Measurements from ENCODE around the gene MRPS31.
A peak's percentile ranks its signal among the peaks of the same experiment; 100 is the strongest.

MRPS31 gene

GRCh38 chr13:40780822-40781401 is 9.9 kb upstream of the MRPS31 start:
- Mint-ChIP-seq H3K36me3 (ENCODE audit: low read depth) (peaks cover 1% of the 10 kb centered on the region), H3K27me3 (ENCODE audit: low read depth) (no peaks in the 10 kb centered on the region), H3K9me3 (no peaks in the 10 kb centered on the region), H3K4me1 (ENCODE audit: low read depth) (peaks cover 20% of the 10 kb centered on the region), H3K4me3 (no peak overlapping the region), H3K27ac (no peak overlapping the region)

DNA sequence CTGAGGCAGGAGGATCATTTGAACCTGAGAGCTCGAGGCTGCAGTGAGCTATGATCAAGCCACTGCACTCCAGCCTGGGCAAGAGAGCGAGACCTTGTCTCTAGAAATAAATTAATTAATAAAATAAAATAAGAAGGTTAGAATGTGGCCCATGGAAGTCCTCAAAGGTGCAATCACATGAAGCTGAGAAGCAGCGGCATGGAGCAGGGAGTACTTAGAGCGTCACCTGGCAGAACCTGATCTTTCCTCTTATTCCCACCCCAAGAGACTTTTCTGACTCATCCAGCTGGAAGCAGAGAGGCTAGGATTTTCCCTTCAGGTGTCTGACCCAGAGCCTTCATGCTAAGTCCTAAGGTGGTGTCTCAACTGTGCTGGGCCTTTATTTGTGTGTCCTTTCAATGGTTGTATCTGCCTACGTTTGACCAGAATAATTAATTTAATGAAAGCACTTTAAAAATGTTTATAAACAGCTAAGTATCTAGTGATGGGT is 8.9 kb upstream of the MRPS31 start:
- no peak overlapping the region for H3K27ac Mint-ChIP-seq
- H3K4me3 Mint-ChIP-seq: no peak overlapping the region
- H3K27me3 Mint-ChIP-seq (ENCODE audit: low read depth): no peaks in the 10 kb centered on the region
- H3K4me1 Mint-ChIP-seq (ENCODE audit: low read depth): peaks cover 26% of the 10 kb centered on the region
- H3K36me3 Mint-ChIP-seq (ENCODE audit: low read depth): peaks cover 1% of the 10 kb centered on the region
- H3K9me3 Mint-ChIP-seq: no peaks in the 10 kb centered on the region

DNA sequence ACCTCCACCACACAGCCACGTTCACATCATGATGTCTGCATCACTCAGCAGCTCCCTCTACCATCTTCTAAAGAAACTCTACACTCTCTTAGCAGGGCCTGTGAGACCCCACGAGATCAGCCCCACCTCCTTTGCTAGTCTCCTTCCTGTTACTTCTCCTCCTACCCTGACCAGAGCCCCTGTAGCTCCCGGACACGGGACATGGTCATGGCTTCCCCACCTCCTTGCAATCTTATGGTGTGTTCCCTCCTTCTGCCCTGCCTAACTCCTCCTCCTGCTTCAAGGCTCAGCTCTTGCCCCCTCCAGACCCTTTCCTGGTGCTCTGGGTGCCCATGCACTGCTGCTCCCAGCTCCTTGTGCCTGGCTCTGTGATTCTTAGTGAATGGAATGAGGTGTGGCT is 8.1 kb upstream of the MRPS31 start:
- Mint-ChIP-seq H3K4me1 (ENCODE audit: low read depth) (peaks cover 26% of the 10 kb centered on the region), H3K4me3 (no peak overlapping the region), H3K27ac (peak overlapping the region; percentile 53), H3K27me3 (ENCODE audit: low read depth) (no peaks in the 10 kb centered on the region), H3K36me3 (ENCODE audit: low read depth) (peaks cover 1% of the 10 kb centered on the region), H3K9me3 (no peaks in the 10 kb centered on the region)

DNA sequence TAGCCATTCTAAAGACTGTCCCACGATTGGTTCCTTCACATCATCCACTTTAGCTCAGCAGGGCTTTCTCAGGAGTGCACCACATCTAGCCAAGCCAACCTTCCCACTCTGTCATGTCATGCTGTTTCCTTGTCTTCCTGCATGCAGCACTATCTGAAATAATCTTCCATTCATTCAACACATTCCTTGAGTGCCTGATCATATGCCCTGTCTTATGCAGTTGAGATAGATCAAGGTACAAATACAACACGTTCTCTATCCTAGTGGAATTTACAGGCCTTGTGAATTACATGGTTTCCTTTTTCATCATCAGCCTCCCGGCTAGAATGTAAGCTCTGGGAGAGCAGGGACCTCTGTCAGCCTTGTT is 6.8 kb upstream of the MRPS31 start:
- H3K9me3 Mint-ChIP-seq: no peaks in the 10 kb centered on the region
- H3K4me3 Mint-ChIP-seq: no peak overlapping the region
- H3K27me3 Mint-ChIP-seq (ENCODE audit: low read depth): no peaks in the 10 kb centered on the region
- H3K27ac Mint-ChIP-seq: peak overlapping the region; percentile 99
- H3K36me3 Mint-ChIP-seq (ENCODE audit: low read depth): no peaks in the 10 kb centered on the region
- peaks cover 26% of the 10 kb centered on the region for H3K4me1 Mint-ChIP-seq (ENCODE audit: low read depth)

GRCh38 chr13:40777166-40777808 is 6.3 kb upstream of the MRPS31 start:
- Mint-ChIP-seq H3K27me3 (ENCODE audit: low read depth) (no peaks in the 10 kb centered on the region), H3K4me3 (peak overlapping the region; percentile 83), H3K36me3 (ENCODE audit: low read depth) (no peaks in the 10 kb centered on the region), H3K4me1 (ENCODE audit: low read depth) (peaks cover 25% of the 10 kb centered on the region), H3K27ac (peak overlapping the region; percentile 99), H3K9me3 (no peaks in the 10 kb centered on the region)

DNA sequence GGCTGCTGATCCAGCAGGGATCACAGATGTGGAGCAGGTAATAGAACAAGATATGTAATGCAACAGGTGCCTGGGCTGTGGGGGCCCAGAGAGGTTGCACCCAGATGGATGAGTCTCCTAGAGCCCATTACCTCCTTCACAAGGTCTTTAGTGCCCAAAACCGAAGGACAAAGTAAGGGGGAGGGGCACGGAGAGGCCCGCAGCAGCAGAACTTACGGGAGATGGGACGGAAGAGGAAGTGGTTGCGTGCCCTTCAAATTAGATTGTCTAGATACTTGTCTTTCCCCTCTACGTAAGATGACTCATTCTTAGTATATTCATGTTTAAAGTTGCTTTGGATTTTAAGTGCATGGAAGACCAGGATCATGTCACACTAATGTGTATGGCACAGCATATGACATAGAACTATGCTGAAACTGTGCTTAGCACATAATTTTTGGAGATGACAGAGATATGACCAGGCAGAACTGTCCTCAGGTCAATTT is 5.7 kb upstream of the MRPS31 start:
- Mint-ChIP-seq H3K4me3 (peak overlapping the region; percentile 83), H3K27ac (peak overlapping the region; percentile 99), H3K27me3 (ENCODE audit: low read depth) (no peaks in the 10 kb centered on the region), H3K4me1 (ENCODE audit: low read depth) (peaks cover 25% of the 10 kb centered on the region), H3K36me3 (ENCODE audit: low read depth) (no peaks in the 10 kb centered on the region), H3K9me3 (no peaks in the 10 kb centered on the region)

GRCh38 chr13:40776232-40776631 is 5.2 kb upstream of the MRPS31 start:
- Mint-ChIP-seq H3K36me3 (ENCODE audit: low read depth) (no peaks in the 10 kb centered on the region), H3K4me3 (peak overlapping the region; percentile 83), H3K4me1 (ENCODE audit: low read depth) (peaks cover 27% of the 10 kb centered on the region), H3K27ac (peak overlapping the region; percentile 99), H3K9me3 (no peaks in the 10 kb centered on the region), H3K27me3 (ENCODE audit: low read depth) (no peaks in the 10 kb centered on the region)

GRCh38 chr13:40774672-40775071 is 3.7 kb upstream of the MRPS31 start:
- Mint-ChIP-seq H3K36me3 (ENCODE audit: low read depth) (peaks cover 1% of the 10 kb centered on the region), H3K9me3 (no peaks in the 10 kb centered on the region), H3K27ac (no peak overlapping the region), H3K4me1 (ENCODE audit: low read depth) (peaks cover 35% of the 10 kb centered on the region), H3K4me3 (no peak overlapping the region), H3K27me3 (ENCODE audit: low read depth) (no peaks in the 10 kb centered on the region)

GRCh38 chr13:40772765-40773473 is 1.9 kb upstream of the MRPS31 start:
- Mint-ChIP-seq H3K27me3 (ENCODE audit: low read depth) (no peaks in the 10 kb centered on the region), H3K4me1 (ENCODE audit: low read depth) (peaks cover 41% of the 10 kb centered on the region), H3K36me3 (ENCODE audit: low read depth) (peaks cover 1% of the 10 kb centered on the region), H3K27ac (no peak overlapping the region), H3K9me3 (no peaks in the 10 kb centered on the region), H3K4me3 (peak overlapping the region; percentile 28)

DNA sequence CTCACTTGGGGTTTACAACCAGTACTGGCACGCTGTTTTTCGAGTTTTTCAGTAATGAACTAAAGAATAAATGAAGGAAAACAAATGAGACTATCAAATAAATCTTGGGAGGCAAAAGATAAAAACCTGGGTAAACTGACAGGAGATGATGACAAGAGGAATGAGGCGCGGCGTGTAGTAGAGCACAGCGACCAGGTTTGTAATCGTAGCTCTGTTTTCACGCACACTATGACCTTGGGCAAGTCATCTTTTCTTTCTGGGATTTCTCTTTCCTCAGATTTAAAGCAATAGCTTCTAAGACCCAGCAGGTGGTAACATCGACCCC is 419 bp downstream of the MRPS31 start:
- peaks cover 1% of the 10 kb centered on the region for H3K36me3 Mint-ChIP-seq (ENCODE audit: low read depth)
- peak overlapping the region; percentile 97 for H3K4me3 Mint-ChIP-seq
- H3K27ac Mint-ChIP-seq: peak overlapping the region; percentile 97
- H3K27me3 Mint-ChIP-seq (ENCODE audit: low read depth): no peaks in the 10 kb centered on the region
- peaks cover 26% of the 10 kb centered on the region for H3K4me1 Mint-ChIP-seq (ENCODE audit: low read depth)
- no peaks in the 10 kb centered on the region for H3K9me3 Mint-ChIP-seq

- peak overlapping the region; percentile 97 for H3K4me3 Mint-ChIP-seq
- H3K27ac Mint-ChIP-seq: peak overlapping the region; percentile 97
- no peaks in the 10 kb centered on the region for H3K27me3 Mint-ChIP-seq (ENCODE audit: low read depth)
- peaks cover 1% of the 10 kb centered on the region for H3K36me3 Mint-ChIP-seq (ENCODE audit: low read depth)
- peaks cover 26% of the 10 kb centered on the region for H3K4me1 Mint-ChIP-seq (ENCODE audit: low read depth)
- no peaks in the 10 kb centered on the region for H3K9me3 Mint-ChIP-seq
Observed at GRCh38 chr13:40769970-40770369, 1.0 kb downstream of the MRPS31 start.

DNA sequence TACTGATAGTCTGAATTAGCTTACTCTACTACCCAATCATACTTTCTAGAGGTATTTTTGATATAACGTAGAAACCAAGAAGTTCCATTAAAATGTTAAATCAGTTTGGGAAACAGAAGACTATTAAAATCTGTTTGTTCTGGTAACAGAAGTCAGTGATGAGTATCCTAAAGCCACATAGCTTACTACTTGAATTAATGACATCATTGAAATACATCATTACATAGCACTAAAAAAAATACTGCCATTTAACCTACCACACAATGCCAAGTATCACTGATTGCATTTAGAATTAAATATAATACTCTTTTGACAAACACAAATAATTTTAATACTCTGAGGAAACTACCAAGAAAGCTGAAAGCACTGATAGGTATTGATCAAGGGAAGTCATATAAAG is 5.4 kb downstream of the MRPS31 start:
- Mint-ChIP-seq H3K27me3 (ENCODE audit: low read depth) (no peaks in the 10 kb centered on the region), H3K9me3 (no peaks in the 10 kb centered on the region), H3K36me3 (ENCODE audit: low read depth) (peaks cover 12% of the 10 kb centered on the region), H3K4me1 (ENCODE audit: low read depth) (peaks cover 40% of the 10 kb centered on the region), H3K4me3 (no peak overlapping the region), H3K27ac (no peak overlapping the region)

DNA sequence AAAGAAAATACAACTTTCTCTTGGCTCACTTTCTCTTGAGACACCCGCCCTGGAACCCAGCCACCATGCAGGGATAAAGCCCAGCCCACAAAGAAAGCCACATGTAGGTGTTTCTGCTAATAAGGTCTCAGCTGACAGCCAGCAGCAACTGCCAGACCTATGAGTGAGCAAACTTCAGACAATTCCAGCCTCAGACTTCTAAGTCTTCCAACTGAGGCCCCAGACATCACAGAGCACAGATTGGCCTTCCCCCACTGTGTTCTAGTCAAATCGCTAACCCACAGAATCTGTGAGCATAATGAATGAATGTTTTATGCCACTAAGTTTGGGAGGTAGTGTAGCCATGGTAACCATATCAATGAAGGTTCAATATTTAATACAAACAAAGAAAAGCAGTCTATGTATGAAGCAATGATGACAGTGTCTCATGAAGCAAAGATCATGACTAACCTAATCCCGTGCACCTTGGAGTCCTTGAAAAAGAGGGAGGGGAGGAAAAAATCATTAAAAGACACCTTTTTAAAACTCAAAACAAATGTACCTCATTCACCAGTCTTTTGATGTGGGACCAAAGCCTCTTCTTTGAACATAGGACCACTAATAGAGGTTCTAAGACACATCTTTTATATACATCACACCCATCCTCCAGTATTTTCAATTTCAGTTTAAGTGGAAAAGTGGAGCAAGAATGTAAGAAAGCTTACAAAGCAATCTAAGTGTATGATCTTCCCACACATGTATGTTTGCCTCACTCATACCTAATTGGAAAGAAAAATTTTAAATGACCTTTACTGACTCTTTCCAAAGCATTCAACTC is 6.2 kb downstream of the MRPS31 start:
- Mint-ChIP-seq H3K27me3 (ENCODE audit: low read depth) (no peaks in the 10 kb centered on the region), H3K4me3 (no peak overlapping the region), H3K27ac (peak overlapping the region; percentile 72)

DNA sequence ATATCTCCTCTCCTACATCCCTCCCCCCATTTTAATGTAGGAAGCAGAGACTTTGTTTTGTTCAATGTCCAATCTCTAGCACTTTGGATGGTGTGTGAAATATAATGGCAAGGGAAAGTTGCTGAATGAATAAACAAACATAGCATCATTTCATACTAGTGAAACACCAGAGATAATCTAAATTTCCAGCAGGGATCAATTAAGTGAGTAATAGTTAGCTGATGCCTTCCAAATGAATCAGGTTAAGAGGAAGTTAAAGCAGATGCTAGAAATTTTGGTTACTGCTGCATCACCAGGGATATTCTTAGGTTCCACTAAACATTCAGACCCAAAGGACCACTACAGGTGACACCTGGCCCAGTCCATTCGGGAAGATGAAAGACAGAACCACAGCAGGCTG is 8.1 kb downstream of the MRPS31 start:
- H3K36me3 Mint-ChIP-seq (ENCODE audit: low read depth): peaks cover 27% of the 10 kb centered on the region
- H3K4me3 Mint-ChIP-seq: no peak overlapping the region
- H3K4me1 Mint-ChIP-seq (ENCODE audit: low read depth): peaks cover 27% of the 10 kb centered on the region
- H3K27ac Mint-ChIP-seq: no peak overlapping the region
- H3K9me3 Mint-ChIP-seq: no peaks in the 10 kb centered on the region
- no peaks in the 10 kb centered on the region for H3K27me3 Mint-ChIP-seq (ENCODE audit: low read depth)

More for the DNA sequence above, 6.2 kb downstream of the MRPS31 start:
- peaks cover 14% of the 10 kb centered on the region for H3K36me3 Mint-ChIP-seq (ENCODE audit: low read depth)
- peaks cover 36% of the 10 kb centered on the region for H3K4me1 Mint-ChIP-seq (ENCODE audit: low read depth)
- no peaks in the 10 kb centered on the region for H3K9me3 Mint-ChIP-seq
